GM20000 (cell line): ENCODE data around the gene IGF1R.

Experiments used
- DNase-seq: peaks from one replicate; pipeline ENCODE4 v3.0.0; 2012; ENCODE audit warnings: low spot score
- CTCF ChIP-seq: IDR thresholded peaks from 2 replicates; pipeline ENCODE4 v1.5.1; 2012; ENCODE audit warnings: mild to moderate bottlenecking, control low read depth; ENCODE audit errors: extremely low read depth, missing control alignments

The IGF1R gene

GRCh38 chr15:98722209-98722608 is 73.9 kb downstream of the IGF1R start:
- TF ChIP-seq CTCF = no peak
- DNase-seq = no peak

- no peak for DNase-seq
- TF ChIP-seq CTCF = no peak
Observed at GRCh38 chr15:98722645-98723044, 74.3 kb downstream of the IGF1R start.

GRCh38 chr15:98723195-98723594 is 74.9 kb downstream of the IGF1R start:
- DNase-seq = no peak
- no peak for TF ChIP-seq CTCF

GRCh38 chr15:98724048-98724447 is 75.7 kb downstream of the IGF1R start:
- no peak for DNase-seq
- no peak for TF ChIP-seq CTCF

- DNase-seq = no peak
- no peak for TF ChIP-seq CTCF
Observed at GRCh38 chr15:98724494-98724893, 76.2 kb downstream of the IGF1R start.

GRCh38 chr15:98725874-98726273 is 77.5 kb downstream of the IGF1R start:
- TF ChIP-seq CTCF = no peak
- DNase-seq = no peak

GRCh38 chr15:98727115-98728040 is 79.0 kb downstream of the IGF1R start:
- no peak for TF ChIP-seq CTCF
- no peak for DNase-seq
